Activated T-cell treated with anti-CD3 and anti-CD28 coated beads, Interleukin-2, amount 50 U/mL, for 72 hours (primary cell): Measurements from ENCODE around the gene TIGD7. TPM values are rescaled to one million over a fixed set of nuclear protein-coding genes. Genes with fewer than 3 reads are reported as not detected.
"Not testable (repeated sequence)": the region's sequence is repeated elsewhere in the genome, so short reads cannot be mapped to it uniquely, and the experiment has no call there.

Source experiments
- ATAC-seq, 2 donors: fragments of 150-1000 bp; cut with Tn5 transposase; replicated peaks in 1 of 2; 2 replicates each; pipeline ENCODE4 v1.10.0; 2021; ENCODE audit warnings: moderate library complexity in 2 of 2, mild to moderate bottlenecking in 1 of 2
- DNase-seq, 2 donors: peaks; one replicate each; pipeline ENCODE4 v3.0.0; 2021 to 2022; ENCODE audit warnings: mixed read lengths in 1 of 2
- H3K27ac Mint-ChIP-seq: one replicate; pipeline ENCODE4 v1.8.0; 2022; ENCODE audit warnings: mild to moderate bottlenecking, moderate library complexity, mixed read lengths
- H3K27me3 Mint-ChIP-seq: one replicate; pipeline ENCODE4 v1.8.0; 2022; ENCODE audit warnings: low read depth, mixed read lengths
- H3K36me3 Mint-ChIP-seq, 2 donors: one replicate each; pipeline ENCODE4 v1.8.0; 2022; ENCODE audit warnings: mixed read lengths in 2 of 2, mild to moderate bottlenecking in 1 of 2; ENCODE audit not compliant: insufficient read depth in 2 of 2
- H3K4me1 Mint-ChIP-seq: one replicate; pipeline ENCODE4 v1.8.0; 2022; ENCODE audit warnings: low read depth, mixed read lengths
- H3K4me3 Mint-ChIP-seq, 2 donors: one replicate each; pipeline ENCODE4 v1.8.0; 2022; ENCODE audit warnings: mild to moderate bottlenecking in 2 of 2, mixed read lengths in 2 of 2, moderate library complexity in 2 of 2
- H3K9me3 Mint-ChIP-seq, 2 donors: one replicate each; pipeline ENCODE4 v1.8.0; 2022; ENCODE audit warnings: mixed read lengths in 2 of 2
- total RNA-seq, 2 donors: library from RNA; stranded (reverse); gene quantifications; one replicate each; pipeline ENCODE4 v1.2.3, GENCODE V29; 2022

The TIGD7 gene
- total RNA-seq, 2 donors from 2014 or later: 10.0 to 10.3 TPM

DNA sequence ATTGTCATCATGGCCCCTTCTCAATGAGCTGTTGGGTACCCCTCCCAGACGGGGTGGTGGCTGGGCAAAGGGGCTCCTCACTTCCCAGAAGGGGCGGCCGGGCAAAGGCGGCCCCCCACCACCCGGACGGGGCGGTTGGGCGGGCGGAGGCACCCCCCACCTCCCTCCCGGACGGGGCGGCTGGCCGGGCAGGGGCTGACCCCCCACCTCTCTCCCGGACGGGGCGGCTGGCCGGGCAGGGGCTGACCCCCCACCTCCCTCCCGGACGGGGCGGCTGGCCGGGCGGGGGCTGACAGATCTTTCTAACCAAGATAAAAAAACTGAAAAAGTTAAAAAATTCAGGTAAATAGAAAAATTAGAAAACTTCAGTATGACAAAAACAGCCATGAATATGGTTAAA is 33.9 kb downstream of the TIGD7 start:
- H3K27me3 Mint-ChIP-seq, DNase-seq, H3K4me1 Mint-ChIP-seq, H3K9me3 Mint-ChIP-seq, H3K27ac Mint-ChIP-seq, ATAC-seq, H3K4me3 Mint-ChIP-seq, H3K36me3 Mint-ChIP-seq: not testable (repeated sequence)

DNA sequence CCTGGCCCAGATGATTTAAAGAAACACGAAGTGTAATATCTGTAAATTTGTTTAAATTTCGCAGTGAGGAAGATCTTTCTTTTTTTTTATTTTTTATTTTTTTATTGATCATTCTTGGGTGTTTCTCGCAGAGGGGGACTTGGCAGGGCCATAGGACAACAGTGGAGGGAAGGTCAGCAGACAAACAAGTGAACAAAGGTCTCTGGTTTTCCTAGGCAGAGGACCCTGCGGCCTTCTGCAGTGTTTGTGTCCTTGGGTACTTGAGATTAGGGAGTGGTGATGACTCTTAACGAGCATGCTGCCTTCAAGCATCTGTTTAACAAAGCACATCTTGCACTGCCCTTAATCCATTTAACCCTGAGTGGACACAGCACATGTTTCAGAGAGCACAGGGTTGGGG is 34.5 kb downstream of the TIGD7 start:
- DNase-seq, ATAC-seq, H3K4me1 Mint-ChIP-seq, H3K4me3 Mint-ChIP-seq, H3K36me3 Mint-ChIP-seq, H3K27me3 Mint-ChIP-seq, H3K27ac Mint-ChIP-seq, H3K9me3 Mint-ChIP-seq: not testable (repeated sequence)

DNA sequence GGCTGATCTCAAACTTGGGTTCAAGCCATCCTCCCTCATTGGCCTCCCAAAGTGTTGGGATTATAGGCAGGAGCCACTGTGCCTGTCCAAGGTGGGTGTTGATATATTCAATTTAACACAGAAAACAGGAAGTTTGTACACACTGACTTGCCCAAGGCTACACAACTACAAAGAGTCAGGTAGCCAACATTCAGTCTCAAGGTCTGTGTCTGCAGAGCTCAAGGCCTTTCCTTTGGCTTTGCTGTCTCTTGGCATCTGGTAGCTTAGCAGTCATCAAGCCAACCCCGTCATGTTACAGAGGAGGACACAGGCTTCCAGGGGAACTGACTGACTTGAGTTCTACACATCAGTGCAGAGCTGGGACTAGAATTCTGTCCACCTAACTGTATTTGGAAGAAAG is 36.9 kb downstream of the TIGD7 start:
- ATAC-seq (no peak), DNase-seq (no peak)
- H3K4me1 Mint-ChIP-seq: peaks cover 7% of the 10 kb centered on the region
- no peak overlapping the region for H3K27ac Mint-ChIP-seq
- peaks cover 0 to 2% of the 10 kb centered on the region in 2 donors for H3K9me3 Mint-ChIP-seq
- H3K36me3 Mint-ChIP-seq: peaks cover 2 to 9% of the 10 kb centered on the region in 2 donors
- no peaks in the 10 kb centered on the region for H3K27me3 Mint-ChIP-seq
- H3K4me3 Mint-ChIP-seq: no peak overlapping the region

DNA sequence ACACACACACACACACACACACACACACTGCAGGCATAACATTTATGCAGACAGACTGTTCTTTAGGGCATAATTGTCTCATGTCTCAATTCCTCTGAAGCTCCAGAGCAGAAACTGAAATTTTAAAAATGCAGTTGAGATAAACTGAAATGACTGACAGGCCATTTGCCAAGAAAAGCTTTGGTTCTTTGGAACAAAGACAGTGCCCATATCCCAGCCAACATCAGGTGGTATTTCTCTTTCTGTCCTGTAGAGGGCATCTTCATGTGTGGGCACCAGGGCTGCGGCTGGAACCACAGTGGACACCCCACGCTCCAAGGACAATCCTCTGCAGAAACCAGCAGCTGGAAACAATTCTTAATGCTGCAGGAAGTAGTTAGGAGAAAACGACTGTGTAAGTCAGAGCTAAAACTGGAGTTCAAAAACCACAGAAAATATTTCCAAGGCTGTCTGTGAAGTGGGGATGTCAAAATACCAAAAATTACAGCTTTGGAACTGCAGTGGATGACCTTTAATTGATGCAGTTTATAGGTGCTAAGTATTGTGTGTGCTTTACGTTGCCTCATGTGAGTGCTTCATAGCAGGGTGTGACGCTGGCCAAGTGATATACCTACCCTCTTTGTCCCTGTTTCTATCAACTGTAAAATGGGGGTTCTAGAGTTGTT is 38.2 kb downstream of the TIGD7 start:
- Mint-ChIP-seq H3K4me3 (peak overlapping the region in 1 of 2 donors; percentile 49), H3K27ac (no peak overlapping the region), H3K4me1 (peaks cover 19% of the 10 kb centered on the region), H3K9me3 (peaks cover 0 to 2% of the 10 kb centered on the region in 2 donors), H3K36me3 (peaks cover 2 to 9% of the 10 kb centered on the region in 2 donors), H3K27me3 (no peaks in the 10 kb centered on the region)
- DNase-seq: peak in 1 of 2 donors; percentile 23
- ATAC-seq: no peak

DNA sequence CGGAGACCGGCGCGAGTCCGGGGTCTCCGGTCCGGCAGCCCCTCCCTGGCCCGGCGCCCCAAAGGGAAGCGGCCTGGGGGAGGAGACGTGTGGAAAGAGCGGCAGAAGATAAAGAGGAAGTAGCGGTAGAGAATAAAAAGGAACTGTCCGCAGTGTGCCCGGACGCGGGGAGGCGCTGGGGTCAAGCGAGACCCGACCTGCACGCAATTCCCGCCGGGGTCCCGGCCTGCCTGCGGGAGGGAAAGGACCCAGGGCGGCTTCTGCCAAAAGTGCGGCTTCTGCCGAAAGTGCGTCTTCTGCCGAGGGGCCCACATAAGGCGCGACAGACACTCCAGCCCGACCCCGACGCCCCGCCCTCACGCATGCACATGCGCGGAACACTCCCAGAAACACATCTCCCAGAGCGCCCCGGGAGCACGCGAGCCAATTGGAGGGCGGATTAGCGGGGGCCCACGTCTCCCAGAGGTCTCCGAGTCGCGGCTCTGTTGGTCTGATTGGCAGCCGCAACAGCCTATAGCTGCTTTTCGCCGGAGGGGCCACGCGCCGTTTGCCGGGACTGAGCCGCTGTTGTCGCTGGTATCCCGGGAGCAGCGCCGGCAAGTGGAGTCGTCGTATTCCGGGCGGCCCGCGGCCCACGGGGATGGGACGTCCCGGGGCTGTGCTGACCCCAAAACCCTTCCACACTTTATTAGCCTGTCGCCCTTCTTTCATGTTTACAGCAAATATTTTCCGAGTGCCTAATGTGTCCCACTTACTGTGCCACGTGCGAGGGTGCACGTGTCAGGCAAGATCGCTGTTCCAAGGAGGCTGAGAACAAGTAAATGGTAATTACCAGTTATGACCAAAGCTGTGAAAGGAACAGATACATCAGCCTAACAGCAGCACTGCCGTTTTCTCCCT is 40.8 kb downstream of the TIGD7 start:
- DNase-seq: peak; percentile 98 to 99
- Mint-ChIP-seq H3K9me3 (peaks cover 0 to 2% of the 10 kb centered on the region in 2 donors), H3K27ac (peak overlapping the region; percentile 95), H3K4me1 (peaks cover 24% of the 10 kb centered on the region), H3K27me3 (no peaks in the 10 kb centered on the region), H3K4me3 (peak overlapping the region; percentile 90 to 95), H3K36me3 (peaks cover 2 to 9% of the 10 kb centered on the region in 2 donors)
- peak; percentile 88 to 90 for ATAC-seq

DNA sequence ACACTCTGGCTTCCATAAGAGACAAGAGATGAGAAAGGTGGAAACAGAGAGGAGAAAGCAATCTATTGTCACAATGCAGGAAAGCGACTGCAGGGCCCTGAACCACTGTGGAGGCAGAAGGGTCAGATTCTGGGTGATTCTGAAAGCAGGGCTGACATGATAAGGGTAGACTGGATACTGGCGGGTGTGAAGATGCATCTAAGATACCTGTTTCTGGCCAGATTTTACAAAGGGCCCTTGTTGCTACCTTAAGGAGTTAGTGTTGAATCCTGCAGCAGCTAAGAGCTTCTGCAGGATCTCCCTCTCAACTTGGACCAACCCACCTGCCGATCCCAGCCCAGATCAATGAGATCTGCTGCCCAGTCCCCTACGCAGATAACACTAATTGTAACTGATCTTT is 42.7 kb downstream of the TIGD7 start:
- Mint-ChIP-seq H3K4me1 (peaks cover 24% of the 10 kb centered on the region), H3K4me3 (peak overlapping the region; percentile 90 to 95), H3K36me3 (peaks cover 0 to 3% of the 10 kb centered on the region in 2 donors), H3K27me3 (no peaks in the 10 kb centered on the region), H3K9me3 (peaks cover 0 to 2% of the 10 kb centered on the region in 2 donors), H3K27ac (peak overlapping the region; percentile 32)
- DNase-seq (no peak), ATAC-seq (no peak)

DNA sequence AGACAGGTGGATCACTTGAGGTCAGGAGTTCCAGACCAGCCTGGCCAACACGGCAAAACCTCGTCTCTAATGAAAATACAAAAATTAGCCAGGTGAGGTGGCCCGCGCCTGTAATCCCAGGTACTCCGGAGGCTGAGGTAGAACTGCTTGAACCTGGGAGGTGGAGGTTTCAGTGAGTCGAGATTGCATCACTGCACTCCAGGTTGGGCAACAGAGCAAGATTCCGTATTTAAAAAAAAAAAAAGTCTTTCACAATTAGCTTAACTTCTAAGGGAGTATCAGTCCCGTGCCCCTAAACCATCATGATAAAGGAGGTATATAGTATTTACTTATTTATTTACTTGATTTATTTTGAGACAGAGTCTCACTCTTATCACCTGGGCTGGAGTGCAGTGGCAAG is 45.4 kb downstream of the TIGD7 start:
- no peaks in the 10 kb centered on the region for H3K27me3 Mint-ChIP-seq
- H3K9me3 Mint-ChIP-seq: peaks cover 0 to 2% of the 10 kb centered on the region in 2 donors
- no peak for DNase-seq
- peaks cover 24% of the 10 kb centered on the region for H3K4me1 Mint-ChIP-seq
- ATAC-seq: no peak
- no peaks in the 10 kb centered on the region for H3K36me3 Mint-ChIP-seq
- no peak overlapping the region for H3K27ac Mint-ChIP-seq
- no peak overlapping the region for H3K4me3 Mint-ChIP-seq

DNA sequence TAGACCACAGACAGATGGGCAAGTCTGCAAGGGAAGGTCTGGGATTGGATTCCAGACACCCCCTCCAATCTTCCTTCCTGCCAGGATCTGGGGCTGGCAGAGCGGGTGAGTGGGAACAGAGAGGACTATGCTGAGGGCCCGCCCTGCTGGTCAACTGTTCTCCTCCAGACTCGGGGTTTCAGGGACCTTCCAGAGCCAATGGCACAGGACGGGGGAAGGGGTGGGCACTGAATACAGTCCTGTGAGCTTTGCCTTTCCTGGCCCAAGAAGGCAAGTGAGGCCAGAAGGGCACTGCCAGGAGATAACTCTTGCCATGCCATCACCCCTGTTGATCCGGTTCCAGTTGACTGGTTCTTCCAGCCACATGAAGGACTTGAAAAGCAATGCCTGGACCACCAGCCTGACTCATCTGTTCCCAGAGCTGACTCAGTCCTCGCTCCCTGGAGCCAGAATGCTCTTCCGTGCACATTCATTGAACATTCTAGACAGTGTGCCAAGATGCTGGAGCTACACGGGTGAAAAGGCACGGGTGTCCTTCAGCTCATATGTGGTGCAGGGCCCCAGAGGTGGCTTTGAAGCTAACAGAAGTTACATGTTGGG is 48.3 kb downstream of the TIGD7 start:
- H3K4me3 Mint-ChIP-seq: no peak overlapping the region
- no peaks in the 10 kb centered on the region for H3K27me3 Mint-ChIP-seq
- H3K27ac Mint-ChIP-seq: no peak overlapping the region
- ATAC-seq (no peak), DNase-seq (no peak)
- no peaks in the 10 kb centered on the region for H3K9me3 Mint-ChIP-seq
- H3K4me1 Mint-ChIP-seq: peaks cover 4% of the 10 kb centered on the region
- no peaks in the 10 kb centered on the region for H3K36me3 Mint-ChIP-seq

DNA sequence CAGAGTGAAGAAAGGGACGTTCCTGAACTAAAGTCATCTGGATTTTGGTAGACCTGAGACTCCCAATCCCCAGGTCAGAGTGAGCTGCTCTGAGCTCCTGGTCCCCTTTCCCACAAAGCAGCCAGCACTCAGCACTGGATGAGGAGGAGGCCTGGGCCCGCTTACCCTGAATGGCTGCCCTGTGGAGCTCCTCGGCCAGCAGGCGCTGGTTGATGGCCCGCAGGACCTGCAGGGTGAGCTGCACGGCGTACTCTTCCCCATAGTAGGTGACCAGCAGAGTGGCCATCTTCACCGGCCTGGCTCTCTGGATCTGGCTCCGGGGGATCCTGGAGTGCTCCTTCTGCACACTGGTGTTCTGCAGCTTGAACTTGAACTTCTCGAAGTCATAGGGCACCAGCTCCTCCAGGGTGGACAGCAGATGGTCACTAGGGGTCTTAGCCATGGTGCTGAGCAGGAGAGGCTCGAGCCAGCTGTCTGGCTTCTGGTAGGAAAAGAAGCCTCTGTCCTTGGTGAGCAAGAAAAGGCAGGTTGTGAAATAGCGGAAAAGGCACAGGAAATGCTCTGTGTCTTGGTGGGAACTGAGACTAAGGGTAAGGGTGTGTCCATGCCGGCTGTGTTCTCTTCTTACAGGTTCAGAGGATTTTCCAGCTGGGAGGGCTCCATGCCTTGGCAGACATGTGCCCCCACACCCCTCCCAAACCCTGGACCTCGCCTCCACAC is 48.9 kb downstream of the TIGD7 start, which contains the start of gene MEFV:
MEFV (minus strand) TSS at position 488 of the 720 bp plus-strand sequence; CDS start at position 442, 46 bp downstream.
- DNase-seq: no peak
- H3K4me1 Mint-ChIP-seq: no peaks in the 10 kb centered on the region
- ATAC-seq: no peak
- H3K36me3 Mint-ChIP-seq: no peaks in the 10 kb centered on the region
- H3K4me3 Mint-ChIP-seq: no peak within 1 kb of the TSS
- H3K9me3 Mint-ChIP-seq: no peaks in the 10 kb centered on the region
- H3K27ac Mint-ChIP-seq: no peak within 1 kb of the TSS
- H3K27me3 Mint-ChIP-seq: no peaks in the 10 kb centered on the region

DNA sequence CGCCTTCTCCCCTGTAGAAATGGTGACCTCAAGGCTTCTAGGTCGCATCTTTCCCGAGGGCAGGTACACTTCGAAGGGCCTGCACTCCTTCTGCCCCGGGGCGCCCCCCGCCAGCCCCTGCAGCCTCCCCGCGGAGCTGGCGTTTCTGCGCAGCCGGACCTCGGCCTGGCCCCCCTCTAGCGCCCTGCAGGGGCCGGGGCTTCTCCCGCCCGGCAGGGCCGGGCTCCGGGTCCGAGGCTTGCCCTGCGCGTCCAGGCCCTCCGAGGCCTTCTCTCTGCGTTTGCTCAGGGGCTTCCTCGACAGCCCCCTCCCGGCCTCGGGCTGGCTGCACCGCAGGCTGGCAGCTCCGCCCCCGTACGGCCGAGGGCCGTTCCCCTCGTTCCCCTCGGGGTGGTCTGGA is 50.9 kb downstream of the TIGD7 start:
- H3K4me1 Mint-ChIP-seq: no peaks in the 10 kb centered on the region
- no peak overlapping the region for H3K27ac Mint-ChIP-seq
- H3K36me3 Mint-ChIP-seq: no peaks in the 10 kb centered on the region
- no peak for DNase-seq
- no peak for ATAC-seq
- no peaks in the 10 kb centered on the region for H3K27me3 Mint-ChIP-seq
- no peak overlapping the region for H3K4me3 Mint-ChIP-seq
- no peaks in the 10 kb centered on the region for H3K9me3 Mint-ChIP-seq

DNA sequence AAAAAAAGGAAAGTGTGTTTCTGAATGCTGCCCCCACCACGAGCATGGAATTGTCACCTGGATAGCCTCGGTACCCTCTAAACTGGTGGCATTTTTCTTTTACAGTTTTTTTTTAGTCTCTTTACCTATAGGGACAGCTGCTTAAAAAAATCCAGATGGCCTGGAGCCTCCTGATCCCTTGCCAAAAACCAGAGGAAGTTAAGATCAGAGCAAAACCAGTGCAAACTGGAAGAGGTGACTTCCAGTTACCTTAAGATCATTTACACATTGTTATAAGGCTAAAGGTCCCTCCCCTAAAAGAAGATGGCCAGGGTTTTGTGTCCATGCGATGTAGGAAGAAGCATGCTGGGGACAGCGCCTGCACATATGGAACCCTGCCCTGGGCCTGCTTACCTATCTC is 52.3 kb downstream of the TIGD7 start:
- no peak overlapping the region for H3K27ac Mint-ChIP-seq
- no peak for ATAC-seq
- H3K4me3 Mint-ChIP-seq: no peak overlapping the region

DNA sequence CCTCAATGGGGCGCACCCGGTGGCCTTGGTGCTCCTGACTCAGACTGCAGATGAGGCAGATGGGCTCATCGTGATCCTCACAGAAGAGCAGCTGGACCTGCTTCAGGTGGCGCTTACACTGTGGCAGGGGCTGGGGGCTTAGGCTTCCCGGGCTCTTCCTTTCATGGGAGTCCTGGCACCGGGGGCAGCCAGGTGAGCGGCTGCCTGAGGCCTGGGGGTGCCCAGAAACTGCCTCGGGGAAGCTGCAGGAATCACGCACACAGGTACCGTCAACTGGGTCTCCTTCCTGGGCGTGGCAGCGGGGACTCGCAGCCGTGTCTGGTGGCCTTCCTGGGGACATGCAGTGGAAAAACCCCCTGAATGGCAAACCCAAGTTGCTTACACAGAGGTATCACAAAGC is 55.8 kb downstream of the TIGD7 start:
- DNase-seq (no peak), ATAC-seq (no peak)
- Mint-ChIP-seq H3K4me3 (no peak overlapping the region), H3K9me3 (no peaks in the 10 kb centered on the region), H3K27me3 (peaks cover 9% of the 10 kb centered on the region), H3K27ac (no peak overlapping the region), H3K4me1 (no peaks in the 10 kb centered on the region), H3K36me3 (no peaks in the 10 kb centered on the region)

More for the DNA sequence above, 52.3 kb downstream of the TIGD7 start:
- Mint-ChIP-seq H3K27me3 (no peaks in the 10 kb centered on the region), H3K9me3 (no peaks in the 10 kb centered on the region), H3K4me1 (no peaks in the 10 kb centered on the region), H3K36me3 (no peaks in the 10 kb centered on the region)
- DNase-seq: no peak
